Ascending aorta (tissue), 2 donors: ENCODE results near the gene ALDH5A1. TPM values are rescaled to one million over a fixed set of nuclear protein-coding genes. Genes with fewer than 3 reads are reported as not detected.
A peak's percentile ranks its signal among the peaks of the same experiment; 100 is the strongest.

Experiments used
- DNase-seq, 2 donors: peaks; one replicate each; pipeline ENCODE4 v3.0.0-alpha.2; 2019; ENCODE audit warnings: low spot score in 2 of 2
- H3K27ac ChIP-seq, 2 donors: fragments of 200-600 bp; sonication (generic); one replicate each; pipeline ENCODE4 v1.5.1; 2016 to 2017; ENCODE audit warnings: mild to moderate bottlenecking in 1 of 2
- H3K27me3 ChIP-seq: fragments of 200-600 bp; sonication (generic); one replicate; pipeline ENCODE4 v1.5.1; 2017
- H3K36me3 ChIP-seq, 2 donors: fragments of 200-600 bp; sonication (generic); one replicate each; pipeline ENCODE4 v1.5.1; 2016
- H3K4me1 ChIP-seq, 2 donors: fragments of 200-600 bp; sonication (generic); one replicate each; pipeline ENCODE4 v1.5.1; 2016 to 2017; ENCODE audit warnings: mild to moderate bottlenecking in 1 of 2
- H3K4me3 ChIP-seq, 2 donors: fragments of 200-600 bp; sonication (generic); one replicate each; pipeline ENCODE4 v1.5.1; 2016 to 2017; ENCODE audit warnings: mild to moderate bottlenecking in 1 of 2
- H3K9me3 ChIP-seq, 2 donors: fragments of 200-600 bp; sonication (generic); one replicate each; pipeline ENCODE4 v1.5.1; 2016
- CTCF ChIP-seq, 3 experiments: fragments of 200-600 bp in 2 of 3; fragments of 450-650 bp in 1 of 3; sonication (generic) in 2 of 3; IDR thresholded peaks; one replicate each; pipeline ENCODE4 v1.5.1; 2016 to 2019; ENCODE audit warnings: antibody characterized with exemption in 3 of 3, mild to moderate bottlenecking in 1 of 3, moderate library complexity in 1 of 3
- intact Hi-C: fragments of 100-400 bp; cut with DNase I; formaldehyde crosslinking; loops from one replicate; pipeline ENCODE4 v1.15.1; 2023
- total RNA-seq: library from RNA; depleted of rRNA; stranded (reverse); fragments of >200 nt; gene quantifications from one replicate; pipeline ENCODE4 v1.1.0, GENCODE V29; 2016

Gene ALDH5A1
- total RNA-seq, 1 donor from 2014 or later, result 0.21 TPM

GRCh38 chr6:24517659-24518543, 23.1 kb downstream of the ALDH5A1 start:
- Histone ChIP-seq H3K27ac (no peak overlapping the region), H3K4me3 (no peak overlapping the region), H3K9me3 (no peaks in the 10 kb centered on the region), H3K36me3 (peaks cover 11 to 41% of the 10 kb centered on the region in 2 donors), H3K27me3 (no peaks in the 10 kb centered on the region), H3K4me1 (no peaks in the 10 kb centered on the region)
- no peak for DNase-seq
- TF ChIP-seq CTCF (IDR thresholded peaks at IDR 0.05), result no peak
- intact Hi-C loops, result no loop called here

GRCh38 chr6:24520929-24521546, 26.3 kb downstream of the ALDH5A1 start:
- Histone ChIP-seq H3K27me3 (no peaks in the 10 kb centered on the region), H3K4me1 (no peaks in the 10 kb centered on the region), H3K36me3 (peaks cover 4 to 16% of the 10 kb centered on the region in 2 donors), H3K27ac (no peak overlapping the region), H3K4me3 (no peak overlapping the region), H3K9me3 (no peaks in the 10 kb centered on the region)
- peak in 1 of 2 donors; percentile 79 for DNase-seq
- TF ChIP-seq CTCF (IDR thresholded peaks at IDR 0.05), result peak; percentile 31 to 78 (median 66)
- intact Hi-C loops, result loop anchor here (1.0 kb wide), 1 partner anchor 90 kb away; no protein-coding TSS in a partner anchor

- no peak overlapping the region for H3K4me3 ChIP-seq
- no peaks in the 10 kb centered on the region for H3K27me3 ChIP-seq
- TF ChIP-seq CTCF (IDR thresholded peaks at IDR 0.05), result no peak
- intact Hi-C loops, result no loop called here
- peaks cover 4 to 7% of the 10 kb centered on the region in 2 donors for H3K36me3 ChIP-seq
- H3K4me1 ChIP-seq, result no peaks in the 10 kb centered on the region
- no peak for DNase-seq
- H3K9me3 ChIP-seq, result no peaks in the 10 kb centered on the region
- no peak overlapping the region for H3K27ac ChIP-seq
Measured at GRCh38 chr6:24522228-24523176, 27.7 kb downstream of the ALDH5A1 start.

- no peak for DNase-seq
- intact Hi-C loops, result no loop called here
- no peaks in the 10 kb centered on the region for H3K27me3 ChIP-seq
- peaks cover under 1 to 3% of the 10 kb centered on the region in 2 donors for H3K36me3 ChIP-seq
- TF ChIP-seq CTCF (IDR thresholded peaks at IDR 0.05), result no peak
- H3K4me3 ChIP-seq, result no peak overlapping the region
- H3K4me1 ChIP-seq, result no peaks in the 10 kb centered on the region
- H3K9me3 ChIP-seq, result no peaks in the 10 kb centered on the region
- no peak overlapping the region for H3K27ac ChIP-seq
Measured at GRCh38 chr6:24524329-24524728, 29.6 kb downstream of the ALDH5A1 start.

GRCh38 chr6:24524805-24525204, 30.0 kb downstream of the ALDH5A1 start:
- no peak overlapping the region for H3K4me3 ChIP-seq
- H3K9me3 ChIP-seq, result no peaks in the 10 kb centered on the region
- intact Hi-C loops, result no loop called here
- no peak overlapping the region for H3K27ac ChIP-seq
- H3K36me3 ChIP-seq, result peaks cover 0 to 4% of the 10 kb centered on the region in 2 donors
- TF ChIP-seq CTCF (IDR thresholded peaks at IDR 0.05), result peak in 1 of 3 experiments; percentile 5
- no peaks in the 10 kb centered on the region for H3K4me1 ChIP-seq
- no peaks in the 10 kb centered on the region for H3K27me3 ChIP-seq
- no peak for DNase-seq
